K562 (cell line): ENCODE results near the gene LAMB2. TPM values are rescaled to one million over a fixed set of nuclear protein-coding genes. Genes with fewer than 3 reads are reported as not detected.

Source experiments
- HIVEP1 ChIP-seq: fragments of 250-450 bp; sonication (Bioruptor Pico); IDR thresholded peaks from 2 replicates; pipeline ENCODE4 v1.4.0; 2020; ENCODE audit warnings: mild to moderate bottlenecking
- KLF13 ChIP-seq: fragments of 450-650 bp; IDR thresholded peaks from 2 replicates; pipeline ENCODE4 v1.6.1; 2016; ENCODE audit warnings: missing genetic modification characterization, low read depth, mild to moderate bottlenecking, missing compliant biosample characterization, moderate library complexity, borderline replicate concordance
- MED1 ChIP-seq: sonication (generic); formaldehyde crosslinking; IDR thresholded peaks from 2 replicates; pipeline ENCODE4 v1.8.1; 2023; ENCODE audit warnings: missing genetic modification reagents, borderline replicate concordance
- NR2C2 ChIP-seq, 2 experiments: fragments of 200-800 bp in 1 of 2; sonication (Bioruptor generic) in 1 of 2; sonication (generic) in 1 of 2; formaldehyde crosslinking in 1 of 2; IDR thresholded peaks; 2 replicates each; pipeline versions ENCODE4 v1.6.1 to v1.8.0; 2016 to 2022; ENCODE audit warnings: mild to moderate bottlenecking in 1 of 2, missing compliant biosample characterization in 1 of 2, missing genetic modification characterization in 1 of 2, missing genetic modification reagents in 1 of 2
- PHF8 ChIP-seq: fragments of 200-600 bp; sonication (generic); IDR thresholded peaks from 2 replicates; pipeline ENCODE4 v1.6.1; 2012; ENCODE audit warnings: mixed run types, mild to moderate bottlenecking, inconsistent platforms, low read length, moderate library complexity, borderline replicate concordance
- PML ChIP-seq: IDR thresholded peaks from 2 replicates; pipeline ENCODE4 v1.6.1; 2012; ENCODE audit warnings: low read length, inconsistent platforms
- SNRNP70 ChIP-seq: fragments of 200-400 bp; formaldehyde crosslinking; optimal IDR thresholded peaks from 2 replicates; pipeline ENCODE3; 2017; ENCODE audit warnings: low read depth, low read length
- TEAD4 ChIP-seq, 2 experiments: sonication (generic) in 1 of 2; formaldehyde crosslinking in 1 of 2; IDR thresholded peaks; 2 replicates each; pipeline versions ENCODE4 v1.6.1 to v1.8.0; 2012 to 2022; ENCODE audit warnings: borderline replicate concordance in 1 of 2, inconsistent platforms in 1 of 2, low read length in 1 of 2, mild to moderate bottlenecking in 1 of 2, missing genetic modification reagents in 1 of 2
- U2AF1 ChIP-seq: fragments of 200-400 bp; formaldehyde crosslinking; optimal IDR thresholded peaks from 2 replicates; pipeline ENCODE3; 2017; ENCODE audit warnings: mild to moderate bottlenecking, low read depth, low read length, moderate library complexity
- ZNF282 ChIP-seq: sonication (generic); formaldehyde crosslinking; IDR thresholded peaks from 2 replicates; pipeline ENCODE4 v1.8.1; 2023; ENCODE audit warnings: missing genetic modification reagents
- ZNF316 ChIP-seq: fragments of 450-650 bp; IDR thresholded peaks from 2 replicates; pipeline ENCODE4 v1.6.1; 2016
- polyA plus RNA-seq, 8 experiments: library from polyadenylated mRNA; depleted of rRNA in 4 of 8; stranded (reverse) in 5 of 8; unstranded in 3 of 8; fragments of >200 nt; fragmentation: Nextera tagmentation in 2 of 8; fragmentation: Illumina TruSeq in 1 of 8; extraction: Ambion mirVana in 2 of 8; extraction: Trizol in 1 of 8; gene quantifications; 2 replicates each; pipeline versions ENCODE4 v1.2.1 to v1.2.3, GENCODE V29; 2011 to 2014; ENCODE audit warnings: inconsistent platforms in 1 of 8, missing spikeins in 1 of 8
- total RNA-seq, 7 experiments: library from RNA; depleted of rRNA in 6 of 7; stranded (reverse); fragments of >200 nt in 6 of 7; fragmentation: Illumina TruSeq in 2 of 7; extraction: Trizol in 2 of 7; gene quantifications; 2 replicates each; pipeline versions ENCODE4 v1.2.1 to v1.2.3, GENCODE V29; 2011 to 2021; ENCODE audit warnings: low replicate concordance in 1 of 7
- TF ChIP-seq, protein P1 (sequence below): sonication (generic); formaldehyde crosslinking; IDR thresholded peaks from 2 replicates; pipeline ENCODE4 v1.8.0; 2022; ENCODE audit warnings: mild to moderate bottlenecking, missing genetic modification reagents
- TF ChIP-seq, protein P2 (sequence below): fragments of 450-650 bp; formaldehyde crosslinking; IDR thresholded peaks from 2 replicates; pipeline ENCODE4 v1.4.0; 2020; ENCODE audit warnings: mild to moderate bottlenecking
- TF ChIP-seq, protein P3 (sequence below), 3 experiments: IDR thresholded peaks in 2 of 3; conservative IDR thresholded peaks in 1 of 3; 2 replicates each; pipeline ENCODE4 v1.5.1; 2011 to 2012; ENCODE audit warnings: low read length in 3 of 3, mild to moderate bottlenecking in 3 of 3, control low read depth in 2 of 3, improper control_type of control experiment in 1 of 3, inconsistent platforms in 1 of 3, low read depth in 1 of 3, mixed read lengths in 1 of 3, moderate library complexity in 1 of 3; ENCODE audit not compliant: insufficient read depth in 2 of 3

Gene LAMB2
- total and polyA plus RNA-seq, 9 of the 15 experiments (the other 6 are each of a cell fraction or from before 2014, with no cell fraction given): 1.4 to 26.0 (median 16.2) TPM

DNA sequence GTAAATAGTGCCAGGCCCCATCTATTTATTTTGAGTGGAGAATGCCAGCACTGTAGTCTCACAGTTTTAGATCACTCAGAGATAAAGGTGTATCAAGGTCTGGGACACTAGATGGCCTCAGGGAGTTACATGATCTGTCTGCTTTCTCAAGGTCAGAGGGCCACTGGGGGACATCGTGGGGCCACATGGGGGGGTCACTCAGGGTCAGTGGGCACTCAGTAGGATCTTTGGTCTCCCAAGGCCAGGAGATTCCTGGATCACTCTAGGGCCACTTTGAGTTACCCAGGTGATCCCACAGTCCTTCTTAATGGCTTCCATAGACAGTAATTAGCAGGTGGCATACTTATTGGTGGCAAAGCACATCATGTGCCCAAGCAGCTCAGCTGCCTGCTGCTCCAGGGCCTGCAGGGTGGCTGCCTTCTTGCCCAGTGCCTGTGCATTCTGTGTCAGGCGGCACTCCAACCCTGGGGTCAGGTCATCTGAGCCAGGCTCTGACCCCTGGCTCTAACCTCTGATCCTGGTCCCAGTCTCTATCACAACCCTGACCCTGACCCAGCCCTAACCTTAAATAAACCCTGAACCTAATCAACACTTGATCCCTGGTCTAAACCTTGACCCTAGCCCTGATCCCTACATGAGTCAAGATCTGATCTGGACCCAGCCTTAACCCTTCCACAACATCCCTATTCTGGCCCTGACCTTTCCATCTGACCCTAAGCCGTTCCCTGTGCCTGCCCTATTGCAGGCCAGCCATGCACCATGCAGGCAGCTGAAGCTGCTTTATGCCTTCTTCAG lies 1.8 kb upstream of the LAMB2 start (continued):
- TF ChIP-seq, protein P1, sequence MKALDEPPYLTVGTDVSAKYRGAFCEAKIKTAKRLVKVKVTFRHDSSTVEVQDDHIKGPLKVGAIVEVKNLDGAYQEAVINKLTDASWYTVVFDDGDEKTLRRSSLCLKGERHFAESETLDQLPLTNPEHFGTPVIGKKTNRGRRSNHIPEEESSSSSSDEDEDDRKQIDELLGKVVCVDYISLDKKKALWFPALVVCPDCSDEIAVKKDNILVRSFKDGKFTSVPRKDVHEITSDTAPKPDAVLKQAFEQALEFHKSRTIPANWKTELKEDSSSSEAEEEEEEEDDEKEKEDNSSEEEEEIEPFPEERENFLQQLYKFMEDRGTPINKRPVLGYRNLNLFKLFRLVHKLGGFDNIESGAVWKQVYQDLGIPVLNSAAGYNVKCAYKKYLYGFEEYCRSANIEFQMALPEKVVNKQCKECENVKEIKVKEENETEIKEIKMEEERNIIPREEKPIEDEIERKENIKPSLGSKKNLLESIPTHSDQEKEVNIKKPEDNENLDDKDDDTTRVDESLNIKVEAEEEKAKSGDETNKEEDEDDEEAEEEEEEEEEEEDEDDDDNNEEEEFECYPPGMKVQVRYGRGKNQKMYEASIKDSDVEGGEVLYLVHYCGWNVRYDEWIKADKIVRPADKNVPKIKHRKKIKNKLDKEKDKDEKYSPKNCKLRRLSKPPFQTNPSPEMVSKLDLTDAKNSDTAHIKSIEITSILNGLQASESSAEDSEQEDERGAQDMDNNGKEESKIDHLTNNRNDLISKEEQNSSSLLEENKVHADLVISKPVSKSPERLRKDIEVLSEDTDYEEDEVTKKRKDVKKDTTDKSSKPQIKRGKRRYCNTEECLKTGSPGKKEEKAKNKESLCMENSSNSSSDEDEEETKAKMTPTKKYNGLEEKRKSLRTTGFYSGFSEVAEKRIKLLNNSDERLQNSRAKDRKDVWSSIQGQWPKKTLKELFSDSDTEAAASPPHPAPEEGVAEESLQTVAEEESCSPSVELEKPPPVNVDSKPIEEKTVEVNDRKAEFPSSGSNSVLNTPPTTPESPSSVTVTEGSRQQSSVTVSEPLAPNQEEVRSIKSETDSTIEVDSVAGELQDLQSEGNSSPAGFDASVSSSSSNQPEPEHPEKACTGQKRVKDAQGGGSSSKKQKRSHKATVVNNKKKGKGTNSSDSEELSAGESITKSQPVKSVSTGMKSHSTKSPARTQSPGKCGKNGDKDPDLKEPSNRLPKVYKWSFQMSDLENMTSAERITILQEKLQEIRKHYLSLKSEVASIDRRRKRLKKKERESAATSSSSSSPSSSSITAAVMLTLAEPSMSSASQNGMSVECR (CRISPR knock-in tag): no peak
- TF ChIP-seq, protein P2, sequence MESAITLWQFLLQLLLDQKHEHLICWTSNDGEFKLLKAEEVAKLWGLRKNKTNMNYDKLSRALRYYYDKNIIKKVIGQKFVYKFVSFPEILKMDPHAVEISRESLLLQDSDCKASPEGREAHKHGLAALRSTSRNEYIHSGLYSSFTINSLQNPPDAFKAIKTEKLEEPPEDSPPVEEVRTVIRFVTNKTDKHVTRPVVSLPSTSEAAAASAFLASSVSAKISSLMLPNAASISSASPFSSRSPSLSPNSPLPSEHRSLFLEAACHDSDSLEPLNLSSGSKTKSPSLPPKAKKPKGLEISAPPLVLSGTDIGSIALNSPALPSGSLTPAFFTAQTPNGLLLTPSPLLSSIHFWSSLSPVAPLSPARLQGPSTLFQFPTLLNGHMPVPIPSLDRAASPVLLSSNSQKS (CRISPR knock-in tag): no peak
- TF ChIP-seq KLF13 (no peak), MED1 (CRISPR knock-in tag) (no peak), SNRNP70 (no peak), PML (no peak), TEAD4 (IDR thresholded peaks at IDR 0.05; ENCODE audit: low read length) (no peak), TEAD4 (CRISPR knock-in tag; IDR thresholded peaks at IDR 0.05; ENCODE audit: borderline replicate concordance) (no peak), U2AF1 (no peak), ZNF316 (no peak), NR2C2 (CRISPR knock-in tag; IDR thresholded peaks at IDR 0.05) (no peak), NR2C2 (tag; IDR thresholded peaks at IDR 0.05) (peak; percentile 61; the same call in 1 of the 2 replicates), HIVEP1 (CRISPR knock-in tag) (no peak), ZNF282 (no peak), PHF8 (no peak)
- TF ChIP-seq, protein P3, sequence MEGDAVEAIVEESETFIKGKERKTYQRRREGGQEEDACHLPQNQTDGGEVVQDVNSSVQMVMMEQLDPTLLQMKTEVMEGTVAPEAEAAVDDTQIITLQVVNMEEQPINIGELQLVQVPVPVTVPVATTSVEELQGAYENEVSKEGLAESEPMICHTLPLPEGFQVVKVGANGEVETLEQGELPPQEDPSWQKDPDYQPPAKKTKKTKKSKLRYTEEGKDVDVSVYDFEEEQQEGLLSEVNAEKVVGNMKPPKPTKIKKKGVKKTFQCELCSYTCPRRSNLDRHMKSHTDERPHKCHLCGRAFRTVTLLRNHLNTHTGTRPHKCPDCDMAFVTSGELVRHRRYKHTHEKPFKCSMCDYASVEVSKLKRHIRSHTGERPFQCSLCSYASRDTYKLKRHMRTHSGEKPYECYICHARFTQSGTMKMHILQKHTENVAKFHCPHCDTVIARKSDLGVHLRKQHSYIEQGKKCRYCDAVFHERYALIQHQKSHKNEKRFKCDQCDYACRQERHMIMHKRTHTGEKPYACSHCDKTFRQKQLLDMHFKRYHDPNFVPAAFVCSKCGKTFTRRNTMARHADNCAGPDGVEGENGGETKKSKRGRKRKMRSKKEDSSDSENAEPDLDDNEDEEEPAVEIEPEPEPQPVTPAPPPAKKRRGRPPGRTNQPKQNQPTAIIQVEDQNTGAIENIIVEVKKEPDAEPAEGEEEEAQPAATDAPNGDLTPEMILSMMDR (IDR thresholded peaks at IDR 0.05 in 2 of 3, conservative IDR thresholded peaks at IDR 0.05 in 1 of 3; ENCODE audit: insufficient read depth in 2 of 3, low read depth in 1 of 3, low read length in 3 of 3): peak in 2 of 3 experiments; percentile 16 to 26; a peak in 1 of 6 replicates
